A673 (cell line): ENCODE results near the gene CTNNA2.

Experiments used
- EZH2 ChIP-seq: fragments of 200-600 bp; sonication (generic); IDR thresholded peaks from 2 replicates; pipeline ENCODE4 v1.6.1; 2017; ENCODE audit warnings: borderline replicate concordance, low read depth, mild to moderate bottlenecking, mixed read lengths, antibody characterized with exemption, low read length; ENCODE audit not compliant: poor library complexity, severe bottlenecking
- TF ChIP-seq, protein P1 (sequence below): fragments of 300-800, 200-600 bp; sonication (generic); conservative IDR thresholded peaks from 2 replicates; pipeline ENCODE4 v1.5.1; 2017; ENCODE audit warnings: low read depth, mild to moderate bottlenecking, antibody characterized with exemption, low read length, moderate library complexity, mixed read lengths

DNA sequence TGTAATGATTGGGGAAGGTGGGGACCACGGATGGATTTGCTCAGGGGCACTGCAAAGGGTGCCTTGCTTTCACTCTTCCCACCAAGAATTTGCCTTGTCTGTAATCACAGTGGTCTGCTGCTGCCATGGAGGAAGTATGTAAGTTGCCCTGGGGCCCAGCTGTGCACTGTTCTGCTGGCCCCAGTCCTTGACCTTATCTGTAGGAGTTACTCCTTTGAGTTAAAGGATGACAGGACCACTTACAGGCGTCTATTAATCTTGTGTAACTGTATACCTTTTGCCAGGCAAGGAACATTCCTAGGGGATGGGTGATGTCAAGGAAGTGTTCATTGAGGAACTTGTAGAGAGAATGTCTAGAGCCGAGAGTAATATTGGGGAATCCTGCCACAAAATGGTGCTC, 1004.5 kb downstream of the CTNNA2 start:
- TF ChIP-seq, protein P1, sequence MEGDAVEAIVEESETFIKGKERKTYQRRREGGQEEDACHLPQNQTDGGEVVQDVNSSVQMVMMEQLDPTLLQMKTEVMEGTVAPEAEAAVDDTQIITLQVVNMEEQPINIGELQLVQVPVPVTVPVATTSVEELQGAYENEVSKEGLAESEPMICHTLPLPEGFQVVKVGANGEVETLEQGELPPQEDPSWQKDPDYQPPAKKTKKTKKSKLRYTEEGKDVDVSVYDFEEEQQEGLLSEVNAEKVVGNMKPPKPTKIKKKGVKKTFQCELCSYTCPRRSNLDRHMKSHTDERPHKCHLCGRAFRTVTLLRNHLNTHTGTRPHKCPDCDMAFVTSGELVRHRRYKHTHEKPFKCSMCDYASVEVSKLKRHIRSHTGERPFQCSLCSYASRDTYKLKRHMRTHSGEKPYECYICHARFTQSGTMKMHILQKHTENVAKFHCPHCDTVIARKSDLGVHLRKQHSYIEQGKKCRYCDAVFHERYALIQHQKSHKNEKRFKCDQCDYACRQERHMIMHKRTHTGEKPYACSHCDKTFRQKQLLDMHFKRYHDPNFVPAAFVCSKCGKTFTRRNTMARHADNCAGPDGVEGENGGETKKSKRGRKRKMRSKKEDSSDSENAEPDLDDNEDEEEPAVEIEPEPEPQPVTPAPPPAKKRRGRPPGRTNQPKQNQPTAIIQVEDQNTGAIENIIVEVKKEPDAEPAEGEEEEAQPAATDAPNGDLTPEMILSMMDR = no peak
- no peak for TF ChIP-seq EZH2
